ENCODE measurements around the gene LDLRAD2.
"Not testable (repeated sequence)": the region's sequence is repeated elsewhere in the genome, so short reads cannot be mapped to it uniquely, and the experiment has no call there.

The LDLRAD2 gene

DNA sequence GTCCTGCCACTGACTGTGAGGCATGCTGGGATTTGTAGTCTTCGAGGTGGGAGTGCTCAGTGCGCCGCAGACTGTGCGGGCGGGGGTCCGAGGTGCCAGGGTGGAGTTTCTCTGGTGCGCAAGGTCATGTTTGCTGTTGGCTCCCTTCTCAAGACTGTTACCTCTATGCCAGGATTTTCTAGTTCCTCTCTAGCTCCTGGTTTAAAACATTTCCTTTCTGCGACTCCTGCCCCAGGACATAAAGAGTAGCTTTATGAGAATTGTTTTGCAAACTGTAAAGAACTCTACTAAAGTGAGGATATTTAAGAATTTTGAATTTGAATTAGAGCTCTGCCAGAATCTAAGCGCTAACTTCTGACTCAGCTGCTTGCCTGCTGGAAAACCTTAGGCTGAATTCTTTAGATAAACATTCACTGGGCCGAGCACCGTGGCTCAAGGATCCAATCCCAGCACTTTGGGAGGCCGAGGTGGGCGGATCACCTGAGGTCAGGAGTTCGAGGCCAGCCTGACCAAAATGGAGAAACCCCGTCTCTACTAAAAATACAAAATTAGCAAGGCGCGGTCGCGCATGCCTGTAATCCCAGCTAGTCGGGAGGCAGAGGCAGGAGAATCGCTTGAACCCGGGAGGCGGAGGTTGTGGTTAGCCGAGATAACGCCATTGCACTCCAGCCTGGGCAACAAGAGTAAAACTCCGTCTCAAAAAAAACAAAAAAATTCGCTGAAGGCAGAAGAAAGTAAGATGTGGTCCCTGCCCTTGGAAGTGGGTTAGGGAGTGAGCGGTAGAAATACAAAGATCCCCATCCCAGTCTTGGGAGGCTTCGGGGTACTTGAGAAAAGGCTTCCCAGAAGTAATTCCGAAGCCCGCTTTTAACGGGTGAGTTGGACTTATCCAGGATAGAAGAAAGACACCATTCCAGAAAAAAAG, 28.1 kb upstream of the LDLRAD2 start:
- DNase-seq = no peak

DNA sequence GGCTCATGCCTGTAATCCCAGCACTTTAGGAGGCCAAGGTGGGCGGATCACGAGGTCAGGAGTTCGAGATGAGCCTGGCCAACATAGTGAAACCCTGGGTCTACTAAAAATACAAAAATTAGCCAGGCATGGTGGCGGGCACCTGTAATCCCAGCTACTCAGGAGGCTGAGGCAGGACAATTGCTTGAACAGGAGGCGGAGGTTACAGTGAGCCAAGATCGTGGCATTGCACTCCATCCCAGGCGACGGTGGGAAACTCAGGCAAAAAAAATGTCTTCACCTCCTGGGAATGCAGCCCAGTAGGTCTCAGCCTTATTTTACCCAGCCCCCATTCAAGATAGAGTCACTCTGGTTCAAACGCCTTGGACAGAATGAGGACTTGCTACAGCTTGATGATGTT, 26.3 kb upstream of the LDLRAD2 start:
- not testable (repeated sequence) for DNase-seq

DNA sequence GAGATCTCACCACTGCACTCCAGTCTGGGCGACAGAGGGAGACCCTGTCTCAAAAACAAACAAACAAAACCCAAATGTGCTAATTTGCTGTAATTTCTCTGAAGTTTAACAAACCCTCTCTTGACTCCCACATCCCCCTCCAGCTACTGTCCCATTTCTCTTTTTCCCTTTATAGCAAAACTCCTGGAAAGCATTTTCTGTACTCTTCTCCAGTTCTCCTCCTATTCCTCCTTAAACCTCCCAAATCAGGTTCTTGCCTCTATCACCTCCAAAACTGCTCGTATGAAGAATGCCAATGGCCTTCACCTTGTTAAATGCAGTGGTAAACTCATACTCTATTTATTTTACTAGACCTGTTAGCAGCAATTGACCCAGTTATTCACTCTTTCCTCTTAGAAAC, 25.4 kb upstream of the LDLRAD2 start:
- DNase-seq = no peak

DNA sequence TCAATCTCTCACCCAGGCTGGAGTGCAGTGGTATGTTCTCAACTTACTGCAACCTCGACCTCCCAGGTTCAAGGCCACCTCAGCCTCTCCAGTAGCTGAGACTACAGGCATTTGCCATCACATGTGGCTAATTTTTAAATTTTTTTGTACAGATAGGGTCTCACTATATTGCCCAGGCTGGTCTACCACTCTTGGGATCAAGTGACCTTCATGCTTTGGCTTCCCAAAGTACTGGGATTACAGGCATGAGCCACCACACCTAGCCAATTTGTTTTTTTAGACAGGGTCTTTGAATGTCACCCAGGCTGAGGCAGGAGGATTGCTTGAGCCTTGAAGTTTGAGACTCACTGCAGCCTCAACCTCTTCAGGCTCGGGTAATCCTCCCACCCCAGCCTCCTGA, 19.0 kb upstream of the LDLRAD2 start:
- DNase-seq = no peak

DNA sequence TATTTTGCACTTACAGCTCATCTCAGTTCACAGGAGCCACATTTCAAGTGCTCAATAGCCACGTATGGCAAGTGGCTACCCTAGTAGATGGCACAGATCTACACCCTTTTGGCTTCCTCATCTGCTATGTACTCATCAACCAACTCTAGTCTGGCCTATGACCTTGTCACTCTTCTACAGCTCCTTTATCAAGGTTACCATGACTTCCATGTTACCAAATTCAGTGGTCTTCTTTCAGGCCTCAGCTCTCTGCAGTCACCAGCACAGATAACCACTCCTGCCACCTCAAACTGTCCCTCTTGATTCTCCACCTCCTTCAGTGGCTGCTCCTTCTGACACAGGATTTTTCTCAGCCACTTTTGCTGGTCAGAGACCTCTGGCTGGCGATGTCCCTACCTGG, 17.4 kb upstream of the LDLRAD2 start:
- no peak for DNase-seq

DNA sequence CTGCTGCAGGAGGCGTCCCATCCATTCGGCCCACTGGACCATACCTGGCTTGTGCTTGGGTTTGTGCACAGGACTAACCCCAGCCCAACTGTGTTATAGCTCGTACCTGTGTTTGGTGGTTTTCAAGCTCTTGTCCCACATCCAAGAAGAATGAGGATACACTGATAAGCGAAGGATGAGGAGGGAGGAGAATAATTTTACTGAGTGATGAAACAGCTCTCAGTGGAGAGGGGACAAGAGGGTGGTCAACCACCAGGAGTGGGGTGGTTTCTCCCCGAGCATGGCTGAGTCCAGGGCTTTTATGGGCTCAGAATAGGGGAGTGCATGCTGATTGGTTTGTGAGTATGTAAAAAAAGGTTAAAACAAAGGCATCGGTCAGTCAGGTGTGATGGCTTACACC, 17.0 kb upstream of the LDLRAD2 start:
- no peak for DNase-seq

DNA sequence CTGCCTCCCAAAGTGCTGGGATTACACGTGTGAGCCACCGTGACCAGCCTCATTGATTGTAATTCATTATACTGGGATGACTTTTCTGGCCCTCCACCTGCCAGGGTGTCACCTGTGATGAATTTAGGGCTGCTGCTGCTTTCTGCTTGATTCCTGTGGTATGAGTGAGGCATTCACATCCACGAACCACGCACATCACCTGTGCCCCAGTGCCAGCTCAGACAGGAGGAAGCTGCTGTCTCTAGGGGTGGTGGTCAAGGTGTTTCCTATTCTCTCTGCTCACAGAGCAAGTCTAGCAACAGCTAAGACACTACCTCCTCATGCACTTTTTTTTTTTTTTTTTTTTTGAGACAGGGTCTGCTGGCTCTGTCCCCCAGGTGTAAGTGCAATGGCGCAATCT, 12.3 kb upstream of the LDLRAD2 start:
- DNase-seq = no peak

DNA sequence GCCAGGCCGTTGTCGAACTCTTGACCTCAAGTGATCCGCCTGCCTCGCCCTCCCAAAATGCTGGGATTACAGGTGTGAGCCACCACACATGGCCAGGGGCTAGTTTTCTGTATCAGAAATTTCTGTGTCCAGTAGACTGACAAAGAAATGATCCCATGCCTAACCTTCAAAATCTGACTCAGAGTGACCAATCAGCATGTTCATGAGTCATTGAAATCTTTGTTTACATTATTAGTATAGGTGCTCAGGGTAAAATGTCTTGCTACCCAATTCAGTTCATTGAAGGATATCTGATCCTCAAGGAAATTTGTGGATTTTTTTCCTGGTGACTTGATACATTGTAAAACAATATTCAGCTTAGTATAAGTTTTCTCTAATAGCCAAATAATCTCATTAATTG, 11.0 kb upstream of the LDLRAD2 start:
- no peak for DNase-seq

DNA sequence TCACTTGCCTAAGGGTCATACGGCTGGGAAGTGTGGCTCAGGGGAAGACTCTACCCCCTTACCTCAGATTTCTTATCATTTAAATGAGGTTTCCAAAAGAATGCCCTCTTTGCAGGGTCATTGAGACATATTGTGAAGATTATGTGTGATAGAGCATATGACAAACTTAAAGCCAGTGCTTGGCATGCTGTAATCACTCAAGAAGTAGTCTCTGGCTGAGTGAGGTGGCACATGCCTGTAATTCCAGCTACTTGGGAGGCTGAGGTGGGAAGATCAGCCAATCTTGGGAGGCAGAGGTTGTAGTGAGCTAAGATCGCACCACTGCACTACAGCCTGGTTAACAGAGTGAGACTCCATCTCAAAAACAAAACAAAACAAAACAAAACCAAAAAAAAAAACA, 7.5 kb upstream of the LDLRAD2 start:
- DNase-seq = no peak

DNA sequence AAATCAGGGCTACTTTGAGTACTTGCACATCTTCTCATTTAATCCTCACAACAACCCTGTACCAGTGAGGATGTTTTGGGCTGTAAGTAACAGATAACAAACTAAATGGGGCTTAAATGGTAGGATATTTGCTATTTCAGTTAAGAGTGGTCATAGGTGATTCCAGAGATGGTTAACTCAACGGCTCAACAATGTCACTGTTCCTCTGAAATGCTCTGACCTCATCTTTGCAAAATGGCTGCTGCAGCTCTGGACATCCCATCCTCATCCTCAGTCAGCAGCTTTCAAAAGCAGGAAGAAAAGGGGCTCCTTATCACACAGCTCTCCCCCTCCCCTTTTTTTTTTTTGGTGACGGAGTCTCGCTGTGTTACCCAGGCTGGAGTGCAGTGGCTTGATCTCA, 1.5 kb downstream of the LDLRAD2 start:
- no peak for DNase-seq

DNA sequence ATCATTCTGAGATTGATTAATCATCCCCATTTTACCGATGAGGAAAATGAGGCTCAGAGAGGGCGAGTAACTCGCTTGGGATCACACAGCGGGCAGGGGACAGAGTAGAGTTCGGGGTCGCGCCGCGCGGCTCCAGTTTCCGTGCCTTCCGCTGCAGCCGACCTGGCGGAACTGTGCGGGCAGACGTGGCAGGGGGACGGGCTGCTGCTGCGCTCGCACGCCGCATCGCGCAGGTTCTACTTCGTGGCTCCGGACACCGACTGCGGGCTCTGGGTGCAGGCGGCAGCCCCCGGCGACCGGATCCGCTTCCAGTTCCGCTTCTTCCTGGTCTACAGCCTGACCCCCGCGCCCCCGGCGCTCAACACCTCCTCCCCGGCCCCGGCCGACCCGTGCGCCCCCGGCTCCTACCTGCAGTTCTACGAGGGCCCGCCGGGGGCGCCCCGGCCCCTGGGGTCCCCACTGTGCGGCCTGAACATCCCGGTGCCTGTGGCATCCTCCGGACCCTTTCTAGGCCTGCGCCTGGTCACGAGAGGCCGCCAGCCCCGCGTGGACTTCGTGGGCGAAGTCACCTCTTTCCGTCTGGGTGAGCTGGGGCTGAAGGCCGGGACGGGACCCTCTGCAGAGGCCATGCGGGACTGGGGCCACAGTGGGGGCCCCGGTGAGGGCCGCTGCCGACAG, 2.3 kb downstream of the LDLRAD2 start:
- DNase-seq = peak; percentile 54

DNA sequence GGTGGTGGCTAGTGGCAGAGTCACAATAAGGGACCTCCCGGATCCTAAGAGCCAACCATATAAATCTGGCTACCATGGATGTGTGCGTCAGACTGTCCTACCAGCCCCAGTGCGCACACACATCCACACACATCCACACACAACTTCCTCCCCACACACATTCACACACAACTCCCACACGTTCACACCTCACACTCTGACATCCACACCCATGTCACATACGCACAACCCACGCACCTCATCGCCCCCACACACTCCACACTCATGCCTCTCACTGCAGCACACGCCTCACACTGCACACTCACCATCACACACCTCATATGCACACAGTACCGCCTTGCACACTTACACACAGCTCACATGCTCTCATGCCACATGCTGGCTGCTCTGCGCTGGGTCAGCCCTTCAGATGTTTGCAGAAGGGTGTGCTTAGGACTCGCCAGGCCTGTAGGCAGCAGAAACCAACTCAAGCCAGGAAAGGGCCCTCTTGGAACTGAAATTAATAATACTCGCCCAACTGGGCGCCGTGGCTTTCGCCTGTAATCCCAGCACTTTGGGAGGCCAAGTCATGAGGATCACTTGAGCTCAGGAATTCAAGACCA, 3.0 kb downstream of the LDLRAD2 start:
- DNase-seq = no peak

DNA sequence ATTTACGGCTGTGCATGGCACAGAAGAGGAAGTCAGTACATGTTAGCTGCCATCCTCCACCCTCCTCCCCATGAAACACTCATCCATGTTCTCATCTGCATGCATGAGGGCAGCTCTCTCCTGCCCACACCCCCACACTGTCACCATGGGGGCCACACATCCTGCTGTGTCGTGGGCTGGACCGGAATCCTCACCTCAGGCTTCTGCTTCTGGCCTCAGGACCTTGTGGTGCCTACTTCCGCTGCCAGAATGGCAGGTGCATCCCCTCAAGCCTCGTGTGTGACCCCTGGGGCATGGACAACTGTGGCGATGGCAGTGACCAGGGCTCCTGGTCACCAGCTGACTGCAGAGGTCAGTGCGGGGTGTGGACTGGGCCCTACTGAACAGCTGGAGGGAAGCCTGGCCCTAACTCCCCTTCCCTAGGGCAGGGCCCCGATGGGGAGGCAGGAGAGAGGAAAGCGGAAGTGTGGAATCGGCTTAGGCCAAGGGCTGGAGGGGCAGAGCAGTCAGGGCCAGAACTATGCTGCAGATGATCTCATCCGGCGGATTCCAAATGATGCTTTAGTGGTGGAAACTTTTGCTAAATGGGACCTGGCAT, 3.8 kb downstream of the LDLRAD2 start:
- no peak for DNase-seq

DNA sequence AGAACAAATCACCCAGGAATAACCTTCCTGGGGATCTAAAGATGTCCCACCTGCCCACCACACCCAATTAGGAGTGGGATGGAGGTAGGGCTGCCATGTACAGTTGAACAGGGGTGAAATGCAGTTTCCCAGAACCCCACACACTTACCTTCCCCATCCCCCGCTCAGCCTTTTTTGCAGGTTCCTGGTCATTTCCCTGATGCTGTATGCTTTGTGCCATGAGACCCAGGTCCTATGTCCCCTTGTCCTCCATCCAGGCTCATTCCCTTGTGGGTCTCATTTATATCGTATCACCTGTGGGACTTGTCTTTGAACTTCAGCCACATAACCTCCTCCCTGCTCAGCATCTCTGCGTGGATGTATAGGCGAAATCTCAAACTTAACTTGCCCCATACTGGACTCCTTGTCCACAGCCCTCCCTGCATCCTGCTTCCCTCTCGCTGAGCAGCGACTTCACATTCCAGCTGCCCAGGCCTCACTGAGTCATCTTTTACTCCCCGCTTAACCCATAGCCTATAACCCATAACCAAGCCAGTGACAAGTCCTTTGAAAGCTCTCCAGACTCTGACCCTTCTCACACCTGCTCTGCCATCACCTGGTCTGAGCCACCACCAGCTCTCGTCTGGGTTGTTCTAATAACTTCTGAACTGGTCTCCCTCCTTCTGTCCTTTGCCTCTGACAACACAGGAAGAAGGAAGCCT, 4.7 kb downstream of the LDLRAD2 start:
- no peak for DNase-seq

DNA sequence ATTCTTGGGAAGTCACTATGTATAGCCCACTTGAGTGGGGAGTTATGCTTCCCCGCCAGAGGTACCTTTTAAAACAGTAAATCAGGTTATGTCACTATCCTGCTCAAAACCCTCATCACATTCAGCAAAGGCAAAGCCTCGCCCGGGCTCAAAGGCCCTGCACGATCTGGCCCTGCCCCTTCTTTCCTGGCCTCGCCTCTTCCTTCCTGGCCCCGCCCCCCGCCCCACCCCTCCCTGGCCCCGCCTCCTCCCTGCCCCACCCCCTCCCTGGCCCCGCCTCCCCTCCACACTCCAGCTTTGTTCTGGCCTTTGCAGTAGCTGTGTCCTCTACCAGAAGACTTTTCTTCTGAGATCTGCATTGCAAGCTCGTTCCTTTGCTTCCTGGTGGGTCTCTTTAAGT, 6.6 kb downstream of the LDLRAD2 start:
- DNase-seq = no peak

DNA sequence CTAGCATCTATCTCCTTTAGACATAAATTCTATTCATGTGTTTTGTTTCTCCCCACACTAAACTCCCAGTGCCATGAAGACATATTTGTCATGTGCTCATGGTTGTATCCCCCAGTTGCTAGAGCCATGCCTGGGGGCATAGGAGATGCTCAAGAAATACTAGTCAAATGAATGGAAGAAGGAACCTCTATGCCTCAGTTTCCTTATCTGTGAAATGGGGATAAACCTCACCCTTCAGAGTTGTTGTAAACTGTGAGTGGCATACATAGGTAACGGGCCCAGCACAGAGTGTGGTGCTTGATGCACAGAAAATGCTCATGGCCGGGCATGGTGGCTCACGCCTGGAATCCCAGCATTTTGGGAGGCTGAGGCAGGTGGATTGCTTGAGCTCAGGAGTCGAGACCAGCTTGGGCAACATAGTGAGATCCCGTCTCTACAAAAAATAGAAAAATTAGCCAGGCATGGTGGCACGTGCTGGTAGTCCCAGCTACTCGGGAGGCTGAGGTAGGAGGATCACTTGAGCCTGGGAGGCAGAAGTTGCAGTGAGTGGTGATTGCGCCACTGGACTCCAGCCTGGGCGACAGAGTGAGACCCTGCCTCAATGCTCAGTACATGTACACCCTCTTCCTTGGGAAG, 8.7 kb downstream of the LDLRAD2 start:
- no peak for DNase-seq

DNA sequence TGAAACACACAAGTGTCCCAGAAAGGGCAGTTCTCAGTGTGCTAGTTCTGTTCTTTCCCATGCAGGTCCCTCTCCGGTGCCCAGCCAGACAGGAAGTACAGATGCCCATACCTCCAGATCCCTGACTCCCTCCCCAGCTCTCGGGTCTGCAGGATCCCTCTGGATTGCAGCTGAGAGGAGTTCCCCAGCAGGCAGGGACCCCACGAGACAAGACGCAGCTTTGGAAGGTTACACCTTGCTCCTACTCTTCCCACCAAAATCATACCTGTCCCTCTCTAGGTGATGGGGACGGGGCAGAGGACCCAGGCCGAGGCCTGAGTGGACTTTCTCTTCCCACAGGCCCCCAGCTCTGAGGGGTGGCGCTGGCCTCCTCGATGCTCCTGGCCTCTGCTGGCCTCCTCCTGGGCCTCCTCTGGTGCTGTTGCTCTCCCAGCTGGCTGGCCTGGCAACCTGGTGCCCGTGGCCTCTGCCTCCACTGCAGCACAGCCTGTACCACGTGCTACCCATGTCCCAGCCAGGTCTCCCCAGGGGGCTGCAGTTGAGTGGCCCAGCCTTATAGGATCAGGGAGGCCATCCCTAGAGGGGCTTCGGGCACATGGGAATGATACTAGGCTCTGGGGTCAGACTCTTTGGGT, 9.4 kb downstream of the LDLRAD2 start:
- no peak for DNase-seq

DNA sequence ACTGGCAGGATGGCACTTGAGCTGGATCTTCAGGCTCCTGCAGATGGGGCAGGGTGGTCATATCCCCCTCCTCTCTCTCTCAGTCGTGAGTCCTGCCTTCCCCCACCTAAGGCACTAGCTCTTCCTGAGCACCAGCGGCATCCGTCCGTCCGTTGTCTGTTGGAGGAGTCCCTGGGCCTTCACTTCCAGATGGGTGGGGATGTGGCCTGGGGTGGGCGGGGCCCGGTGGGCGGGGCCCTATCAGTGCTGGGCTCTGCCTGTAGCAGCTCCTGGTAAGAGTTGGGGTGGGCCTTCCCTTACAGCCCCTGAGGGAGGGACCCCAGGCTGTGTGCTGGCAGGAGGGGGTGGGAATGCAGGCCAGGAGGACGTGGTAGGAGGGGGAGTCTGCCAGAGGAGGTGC, 10.3 kb downstream of the LDLRAD2 start:
- DNase-seq = no peak

DNA sequence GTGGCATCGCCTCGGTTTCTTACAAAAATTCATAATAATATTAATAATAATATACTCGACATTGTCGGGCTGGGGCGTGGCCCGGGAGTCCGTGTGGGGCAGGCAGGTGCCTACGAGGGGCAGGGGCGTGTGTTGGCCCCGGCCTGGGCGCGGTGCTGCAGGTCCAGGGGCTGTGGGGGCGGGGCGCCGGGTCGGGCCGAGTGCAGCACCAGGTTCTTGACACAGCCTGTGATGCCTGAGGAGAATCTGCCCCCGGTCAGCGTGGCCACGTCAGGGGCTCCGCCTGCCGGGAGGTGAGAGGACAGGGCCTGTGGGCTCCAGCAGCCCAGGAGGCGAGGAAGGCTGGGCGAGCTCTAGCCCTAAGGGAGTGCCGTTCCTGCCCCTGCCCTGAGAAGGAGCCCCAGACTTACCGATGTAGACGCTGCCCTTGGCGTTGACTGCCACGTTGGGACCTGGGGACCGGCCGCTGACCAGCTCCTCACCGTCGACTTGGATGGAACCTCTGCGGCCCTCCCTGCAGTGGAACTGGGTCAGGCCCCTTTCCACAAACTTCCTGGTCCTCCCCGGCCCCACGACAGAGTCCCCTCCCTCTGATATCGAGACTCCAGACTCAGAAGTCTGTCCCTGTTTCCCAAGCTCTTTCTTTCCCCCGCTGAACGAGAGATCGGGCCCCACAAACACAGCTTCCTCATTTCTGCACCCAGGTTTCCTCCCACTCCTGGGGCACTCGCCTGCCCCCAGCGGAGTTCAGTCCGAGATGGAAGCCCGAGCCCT, 11.3 kb downstream of the LDLRAD2 start:
- DNase-seq = no peak

DNA sequence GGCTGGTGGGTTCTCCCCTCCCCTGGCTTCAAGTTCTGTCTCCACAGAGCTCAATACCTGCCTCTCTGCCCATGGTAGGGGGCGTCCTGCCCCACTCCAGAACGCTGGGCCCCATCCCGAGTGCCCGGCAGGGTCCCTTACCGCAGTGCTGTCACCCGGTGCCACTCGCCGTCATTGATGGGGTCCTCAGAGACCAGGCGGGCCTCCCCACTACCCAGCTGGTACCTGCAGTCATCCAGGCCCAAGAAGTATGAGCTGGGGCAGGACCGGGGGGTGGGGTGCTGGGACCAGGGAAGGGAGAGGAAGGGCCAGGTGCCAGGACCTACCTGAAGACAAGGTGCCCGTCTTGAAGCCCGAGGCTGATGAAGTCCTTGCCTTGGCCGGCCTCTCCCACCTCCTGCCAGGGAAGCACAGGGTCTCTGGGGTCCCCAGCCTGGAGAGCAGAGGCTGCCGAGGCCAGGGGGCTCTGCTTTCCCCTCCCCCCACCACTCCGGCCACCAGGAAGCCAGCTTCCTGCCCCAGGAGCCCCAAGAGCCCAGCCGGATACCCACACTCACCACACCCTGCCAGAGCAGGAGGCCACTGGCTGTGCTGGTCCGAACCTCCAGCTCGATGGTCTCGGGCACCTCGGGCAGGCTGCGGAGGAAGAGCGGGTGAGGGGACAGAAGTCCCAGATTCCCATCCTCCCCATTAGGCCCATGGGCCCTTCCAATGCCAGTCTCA, 12.1 kb downstream of the LDLRAD2 start:
- no peak for DNase-seq

Measured in eye (tissue), 1 donor.